Hepatocyte (in vitro differentiated cells): ENCODE data around the gene BIN1. TPM values are rescaled to one million over a fixed set of nuclear protein-coding genes. Genes with fewer than 3 reads are reported as not detected.

Experiments
- DNase-seq: peaks from one replicate; pipeline ENCODE4 v3.0.0-alpha.2; 2016; ENCODE audit warnings: low spot score
- H2AFZ ChIP-seq: fragments of 200-600 bp; sonication (generic); 2 replicates; pipeline ENCODE4 v1.6.0; 2016; ENCODE audit warnings: antibody characterized with exemption, mild to moderate bottlenecking
- H3K27ac ChIP-seq: fragments of 200-600 bp; sonication (generic); 2 replicates; pipeline ENCODE4 v1.5.1; 2016; ENCODE audit warnings: mild to moderate bottlenecking
- H3K27me3 ChIP-seq: fragments of 200-600 bp; sonication (generic); 2 replicates; pipeline ENCODE4 v1.6.1; 2016
- H3K36me3 ChIP-seq: fragments of 200-600 bp; sonication (generic); replicated peaks from 2 replicates; pipeline ENCODE4 v1.5.1; 2016; ENCODE audit warnings: low read depth; ENCODE audit not compliant: insufficient read depth
- H3K4me1 ChIP-seq: fragments of 200-600 bp; sonication (generic); 2 replicates; pipeline ENCODE4 v1.5.1; 2016; ENCODE audit warnings: mild to moderate bottlenecking, moderate library complexity; ENCODE audit not compliant: insufficient read depth
- H3K4me2 ChIP-seq: fragments of 200-600 bp; sonication (generic); 2 replicates; pipeline ENCODE4 v1.6.0; 2016
- H3K4me3 ChIP-seq: fragments of 200-600 bp; sonication (generic); 2 replicates; pipeline ENCODE4 v1.5.1; 2016; ENCODE audit warnings: mild to moderate bottlenecking
- H3K79me2 ChIP-seq: fragments of 200-600 bp; sonication (generic); 2 replicates; pipeline ENCODE4 v1.6.0; 2017; ENCODE audit warnings: mild to moderate bottlenecking
- H3K9me2 ChIP-seq: fragments of 200-600 bp; sonication (generic); replicated peaks from 2 replicates; pipeline ENCODE4 v1.6.0; 2017; ENCODE audit warnings: mild to moderate bottlenecking; ENCODE audit not compliant: insufficient read depth
- H3K9me3 ChIP-seq: fragments of 200-600 bp; sonication (generic); 2 replicates; pipeline ENCODE4 v1.5.1; 2016; ENCODE audit warnings: low read depth, mild to moderate bottlenecking
- H4K20me1 ChIP-seq: fragments of 200-600 bp; sonication (generic); 2 replicates; pipeline ENCODE4 v1.6.0; 2016; ENCODE audit warnings: mild to moderate bottlenecking; ENCODE audit not compliant: insufficient read depth, poor library complexity, severe bottlenecking
- CTCF ChIP-seq: fragments of 200-600 bp; sonication (generic); IDR thresholded peaks from 2 replicates; pipeline ENCODE4 v1.5.1; 2016; ENCODE audit warnings: antibody characterized with exemption, mild to moderate bottlenecking; ENCODE audit not compliant: poor library complexity
- EZH2 ChIP-seq: fragments of 200-600 bp; sonication (generic); IDR thresholded peaks from 2 replicates; pipeline ENCODE4 v1.6.1; 2016; ENCODE audit warnings: antibody characterized with exemption, mild to moderate bottlenecking, borderline replicate concordance
- EZH2phosphoT487 ChIP-seq: fragments of 200-600 bp; sonication (generic); IDR thresholded peaks from one replicate; pipeline ENCODE4 v1.6.1; 2018; ENCODE audit warnings: antibody characterized with exemption, mild to moderate bottlenecking, low read depth, moderate library complexity; ENCODE audit not compliant: unreplicated experiment, severe bottlenecking
- WGBS: methylation state at CpG from one replicate; pipeline ENCODE4 v1.1.6; 2016; ENCODE audit warnings: low lambda C conversion rate; ENCODE audit errors: missing lambda C conversion rate; 5-methylcytosine and 5-hydroxymethylcytosine counted together
- polyA plus RNA-seq: library from polyadenylated mRNA; unstranded; fragments of >200 nt; fragmentation: Nextera tagmentation; extraction: Ambion mirVana; gene quantifications from 2 replicates; pipeline ENCODE4 v1.2.1, GENCODE V29; 2016
- total RNA-seq: library from RNA; depleted of rRNA; stranded (reverse); fragments of >200 nt; gene quantifications from 2 replicates; pipeline ENCODE4 v1.2.3, GENCODE V29; 2014

BIN1 gene
- total and polyA plus RNA-seq, 2 experiments from 2014 or later = 109 to 113 TPM

- WGBS = 42% methylated on average over 1 of the region's 1 CpG
- Histone ChIP-seq H4K20me1 (no peaks in the 10 kb centered on the region), H3K9me2 (no peaks in the 10 kb centered on the region), H3K9me3 (no peaks in the 10 kb centered on the region), H3K4me3 (no peak overlapping the region), H2AFZ (no peak overlapping the region), H3K4me2 (no peak overlapping the region), H3K27me3 (no peaks in the 10 kb centered on the region), H3K4me1 (peaks cover 26% of the 10 kb centered on the region), H3K27ac (no peak overlapping the region), H3K79me2 (no peaks in the 10 kb centered on the region), H3K36me3 (no peaks in the 10 kb centered on the region)
- TF ChIP-seq EZH2 (no peak), EZH2phosphoT487 (no peak), CTCF (no peak)
- no peak for DNase-seq
Observed at GRCh38 chr2:127014224-127014623, 92.7 kb downstream of the BIN1 start.

GRCh38 chr2:127012868-127013267, 94.1 kb downstream of the BIN1 start:
- no peaks in the 10 kb centered on the region for H3K79me2 ChIP-seq
- no peaks in the 10 kb centered on the region for H4K20me1 ChIP-seq
- WGBS = 61% methylated on average over 7 of the region's 7 CpGs
- no peaks in the 10 kb centered on the region for H3K27me3 ChIP-seq
- H3K27ac ChIP-seq = no peak overlapping the region
- DNase-seq = no peak
- no peak overlapping the region for H3K4me3 ChIP-seq
- TF ChIP-seq EZH2phosphoT487 = no peak
- no peak for TF ChIP-seq CTCF
- no peak for TF ChIP-seq EZH2
- peaks cover 26% of the 10 kb centered on the region for H3K4me1 ChIP-seq
- H2AFZ ChIP-seq = no peak overlapping the region
- no peaks in the 10 kb centered on the region for H3K9me2 ChIP-seq
- H3K36me3 ChIP-seq = no peaks in the 10 kb centered on the region
- peak overlapping the region; percentile 37 for H3K4me2 ChIP-seq
- no peaks in the 10 kb centered on the region for H3K9me3 ChIP-seq

- H3K27me3 ChIP-seq = no peaks in the 10 kb centered on the region
- peaks cover 26% of the 10 kb centered on the region for H3K4me1 ChIP-seq
- no peak overlapping the region for H3K4me3 ChIP-seq
- TF ChIP-seq CTCF = no peak
- no peak for TF ChIP-seq EZH2
- TF ChIP-seq EZH2phosphoT487 = no peak
- no peaks in the 10 kb centered on the region for H4K20me1 ChIP-seq
- no peak overlapping the region for H2AFZ ChIP-seq
- no peaks in the 10 kb centered on the region for H3K9me2 ChIP-seq
- H3K79me2 ChIP-seq = no peaks in the 10 kb centered on the region
- no peak overlapping the region for H3K27ac ChIP-seq
- H3K4me2 ChIP-seq = peak overlapping the region; percentile 13
- WGBS = 23% methylated on average over 2 of the region's 2 CpGs
- no peak for DNase-seq
- no peaks in the 10 kb centered on the region for H3K9me3 ChIP-seq
- H3K36me3 ChIP-seq = no peaks in the 10 kb centered on the region
Observed at GRCh38 chr2:127012215-127012614, 94.7 kb downstream of the BIN1 start.

- H3K9me3 ChIP-seq = no peaks in the 10 kb centered on the region
- no peaks in the 10 kb centered on the region for H3K79me2 ChIP-seq
- H3K4me3 ChIP-seq = no peak overlapping the region
- no peak overlapping the region for H2AFZ ChIP-seq
- DNase-seq = no peak
- H3K27ac ChIP-seq = no peak overlapping the region
- peaks cover 26% of the 10 kb centered on the region for H3K4me1 ChIP-seq
- no peaks in the 10 kb centered on the region for H3K27me3 ChIP-seq
- no peaks in the 10 kb centered on the region for H4K20me1 ChIP-seq
- TF ChIP-seq EZH2 (no peak), EZH2phosphoT487 (no peak), CTCF (no peak)
- peak overlapping the region; percentile 13 for H3K4me2 ChIP-seq
- WGBS = 48% methylated on average over 6 of the region's 8 CpGs
- no peaks in the 10 kb centered on the region for H3K36me3 ChIP-seq
- no peaks in the 10 kb centered on the region for H3K9me2 ChIP-seq
Observed at GRCh38 chr2:127011796-127012195, 95.2 kb downstream of the BIN1 start.
